HEK293T (cell line): ENCODE results near the gene PSTPIP2.

Source experiments
- ARNT ChIP-seq: fragments of 450-650 bp; IDR thresholded peaks from 2 replicates; pipeline ENCODE4 v1.6.1; 2017; ENCODE audit warnings: mild to moderate bottlenecking
- BHLHE40 ChIP-seq: fragments of 450-650 bp; IDR thresholded peaks from 2 replicates; pipeline ENCODE4 v1.6.1; 2016; ENCODE audit warnings: mild to moderate bottlenecking, moderate library complexity, borderline replicate concordance
- ELF4 ChIP-seq: fragments of 450-650 bp; IDR thresholded peaks from 2 replicates; pipeline ENCODE4 v1.6.1; 2017; ENCODE audit warnings: antibody characterized with exemption
- FOXA1 ChIP-seq: fragments of 450-650 bp; IDR thresholded peaks from 2 replicates; pipeline ENCODE4 v1.6.1; 2016; ENCODE audit warnings: mild to moderate bottlenecking
- FOXK2 ChIP-seq: fragments of 450-650 bp; IDR thresholded peaks from 2 replicates; pipeline ENCODE4 v1.6.1; 2016; ENCODE audit warnings: mild to moderate bottlenecking
- FOXM1 ChIP-seq: fragments of 450-650 bp; IDR thresholded peaks from 2 replicates; pipeline ENCODE4 v1.6.1; 2017; ENCODE audit warnings: mild to moderate bottlenecking, borderline replicate concordance
- HDGF ChIP-seq: fragments of 450-650 bp; IDR thresholded peaks from 2 replicates; pipeline ENCODE4 v1.6.1; 2017; ENCODE audit warnings: antibody characterized with exemption, borderline replicate concordance
- LEF1 ChIP-seq: fragments of 450-650 bp; IDR thresholded peaks from 2 replicates; pipeline ENCODE4 v1.6.1; 2017; ENCODE audit warnings: mild to moderate bottlenecking, borderline replicate concordance
- SP1 ChIP-seq: fragments of 450-650 bp; IDR thresholded peaks from 2 replicates; pipeline ENCODE4 v1.6.1; 2017
- SUZ12 ChIP-seq: fragments of 450-650 bp; IDR thresholded peaks from 2 replicates; pipeline ENCODE4 v1.6.1; 2016; ENCODE audit warnings: mild to moderate bottlenecking
- TARDBP ChIP-seq: fragments of 450-650 bp; IDR thresholded peaks from 2 replicates; pipeline ENCODE4 v1.6.1; 2016

GRCh38 chr18:46096651-46097300, 24.7 kb upstream of the PSTPIP2 start:
- TF ChIP-seq ARNT (no peak), FOXM1 (no peak), SUZ12 (no peak), ELF4 (no peak), FOXK2 (no peak), SP1 (no peak), BHLHE40 (no peak), TARDBP (no peak), FOXA1 (no peak), LEF1 (no peak), HDGF (no peak)
